NCI-H146 treated with DMSO at 0.1 percent for 48 hours (cell line): Measurements from ENCODE around the gene RAB37.

Experiments
- DNase-seq: peaks from one replicate; lab custom pipeline; 2025; ENCODE audit not compliant: unreplicated experiment; lab: John Stamatoyannopoulos, UW

The RAB37 gene

DNA sequence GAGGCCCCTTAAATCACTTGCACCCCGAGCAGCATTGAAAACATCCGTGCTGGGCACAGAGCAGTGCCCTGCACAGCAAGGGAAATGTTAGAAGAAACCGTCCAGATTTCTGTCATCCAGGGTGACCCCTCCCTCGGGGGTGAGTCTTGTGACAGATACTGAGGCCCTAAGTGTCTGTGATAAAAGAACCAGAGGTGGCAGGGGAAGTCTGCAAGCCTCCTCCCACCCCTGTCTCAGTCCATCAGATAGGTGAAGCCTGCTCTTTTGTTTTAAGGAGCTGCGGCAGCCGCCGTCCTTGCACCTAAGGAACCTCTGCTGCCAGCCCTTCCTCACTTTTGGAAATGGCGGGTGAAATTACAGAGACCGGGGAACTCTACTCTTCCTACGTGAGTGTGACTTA is 39.9 kb downstream of the RAB37 start:
- DNase-seq, result no peak

GRCh38 chr17:74777901-74778515 is 41.0 kb downstream of the RAB37 start:
- no peak for DNase-seq

DNA sequence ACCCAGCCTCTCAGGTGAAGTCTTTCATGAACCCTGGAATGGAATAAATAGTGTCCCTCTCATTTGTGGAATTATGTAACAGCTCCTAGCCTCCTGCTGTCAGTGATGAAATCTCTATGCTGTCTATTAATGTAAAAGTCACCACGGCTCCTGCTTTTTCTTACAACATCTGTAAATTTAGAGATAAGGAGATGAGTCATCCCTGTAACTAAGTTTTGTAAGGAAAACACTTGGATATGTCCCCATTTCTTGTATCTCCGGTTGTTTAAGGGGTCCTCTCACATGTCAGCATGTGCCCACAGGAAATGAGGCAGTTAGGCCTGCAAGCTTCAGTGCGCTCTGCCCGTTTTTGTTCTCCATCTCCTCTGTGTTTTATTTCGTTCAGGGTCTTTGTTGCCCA is 41.9 kb downstream of the RAB37 start:
- no peak for DNase-seq

DNA sequence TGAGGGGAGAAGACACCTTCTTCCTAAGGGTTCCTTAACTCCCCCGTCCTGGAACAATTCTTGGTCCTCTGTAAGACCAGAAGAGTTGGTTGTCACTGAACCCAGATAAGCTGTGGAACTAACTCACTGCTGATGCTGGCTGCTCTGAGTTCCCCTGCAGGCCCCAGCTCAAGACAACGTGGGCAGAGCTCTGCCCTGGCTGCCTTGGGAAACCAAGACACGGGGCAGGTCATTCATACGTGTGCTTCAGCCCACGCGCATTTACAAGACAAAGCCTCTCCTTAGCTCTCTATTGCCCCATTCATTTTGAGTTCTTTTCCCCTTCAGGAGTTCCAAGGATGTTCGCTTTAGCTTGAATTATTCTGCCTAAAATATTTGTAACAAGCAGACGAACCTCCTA is 42.4 kb downstream of the RAB37 start:
- DNase-seq, result no peak

- no peak for DNase-seq
Measured at GRCh38 chr17:74779948-74780400, 42.9 kb downstream of the RAB37 start.

DNA sequence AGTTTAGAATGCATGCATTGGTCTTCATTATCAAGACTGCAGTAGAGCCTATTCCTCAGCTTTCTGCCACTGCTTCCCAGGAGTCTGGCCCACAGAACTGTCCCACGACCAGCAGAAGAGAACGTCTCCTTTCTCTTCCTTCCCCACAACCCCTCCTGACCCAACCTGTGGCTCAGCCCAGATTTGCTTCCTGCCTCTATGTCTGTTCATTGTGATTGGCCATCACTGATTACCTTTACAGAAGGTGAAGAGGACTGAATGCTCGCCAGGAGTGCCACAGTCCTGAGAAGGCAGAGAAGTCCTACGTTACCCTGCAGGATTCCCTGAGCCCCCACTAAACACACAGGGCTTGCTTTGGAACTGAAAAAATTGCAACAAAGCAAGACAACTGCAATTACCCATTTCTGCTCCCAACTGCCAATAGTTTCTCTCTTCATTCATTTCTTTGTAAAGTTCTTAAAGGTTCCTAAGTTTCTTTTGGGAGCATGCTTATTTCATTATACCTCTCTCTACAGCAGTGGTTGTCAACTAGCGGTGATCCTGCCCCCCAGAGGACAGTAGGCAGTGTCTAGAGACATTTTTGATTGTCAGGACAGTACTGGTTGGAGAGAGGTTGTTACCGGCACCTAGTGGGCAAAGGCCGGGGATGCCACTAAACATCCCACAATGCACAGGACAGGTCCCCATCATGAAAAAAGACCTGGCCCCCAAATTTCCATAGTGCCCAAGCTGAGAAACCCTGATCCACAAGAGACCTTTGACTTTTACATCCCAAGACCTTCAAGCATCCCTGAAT is 43.6 kb downstream of the RAB37 start:
- DNase-seq, result no peak

DNA sequence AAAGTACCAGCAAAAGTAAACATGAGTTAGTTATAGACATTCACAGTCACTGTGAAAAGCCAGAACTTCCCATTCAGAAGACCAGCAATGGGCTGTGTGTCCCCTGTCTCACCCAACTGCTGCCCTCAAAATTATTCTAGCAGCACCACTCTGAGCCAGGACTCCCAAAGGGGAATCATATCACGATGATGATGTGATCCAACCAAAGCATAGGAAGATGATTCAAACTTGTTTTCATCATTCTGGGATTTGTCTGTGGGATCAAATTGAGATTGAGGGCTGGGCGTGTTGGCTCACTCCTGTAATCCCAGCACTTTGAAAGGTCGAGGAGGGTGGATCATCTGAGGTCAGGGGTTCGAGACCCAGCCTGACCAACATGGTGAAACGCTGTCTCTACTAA is 45.5 kb downstream of the RAB37 start:
- no peak for DNase-seq

- DNase-seq, result no peak
Measured at GRCh38 chr17:74784125-74784810, 47.2 kb downstream of the RAB37 start.

- no peak for DNase-seq
Measured at GRCh38 chr17:74785096-74785980, 48.3 kb downstream of the RAB37 start.

DNA sequence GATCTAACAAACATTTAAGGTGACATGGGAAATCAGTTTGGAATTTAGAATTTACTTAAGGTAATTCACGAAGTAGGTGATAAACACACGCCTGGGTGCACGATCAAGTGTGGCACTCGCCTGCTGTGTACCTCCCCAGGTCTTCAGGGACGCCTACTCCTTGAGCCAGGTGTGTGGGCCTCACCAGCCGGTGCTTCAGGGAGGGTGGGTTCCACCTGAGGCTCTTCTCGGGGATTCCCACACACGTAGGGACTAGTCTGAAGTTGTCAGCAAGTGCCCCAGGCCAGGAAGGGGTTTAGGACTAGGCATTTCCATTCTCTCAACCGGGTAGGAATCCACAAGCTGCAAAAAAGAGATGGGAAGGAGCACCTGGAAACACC is 48.9 kb downstream of the RAB37 start:
- no peak for DNase-seq

DNA sequence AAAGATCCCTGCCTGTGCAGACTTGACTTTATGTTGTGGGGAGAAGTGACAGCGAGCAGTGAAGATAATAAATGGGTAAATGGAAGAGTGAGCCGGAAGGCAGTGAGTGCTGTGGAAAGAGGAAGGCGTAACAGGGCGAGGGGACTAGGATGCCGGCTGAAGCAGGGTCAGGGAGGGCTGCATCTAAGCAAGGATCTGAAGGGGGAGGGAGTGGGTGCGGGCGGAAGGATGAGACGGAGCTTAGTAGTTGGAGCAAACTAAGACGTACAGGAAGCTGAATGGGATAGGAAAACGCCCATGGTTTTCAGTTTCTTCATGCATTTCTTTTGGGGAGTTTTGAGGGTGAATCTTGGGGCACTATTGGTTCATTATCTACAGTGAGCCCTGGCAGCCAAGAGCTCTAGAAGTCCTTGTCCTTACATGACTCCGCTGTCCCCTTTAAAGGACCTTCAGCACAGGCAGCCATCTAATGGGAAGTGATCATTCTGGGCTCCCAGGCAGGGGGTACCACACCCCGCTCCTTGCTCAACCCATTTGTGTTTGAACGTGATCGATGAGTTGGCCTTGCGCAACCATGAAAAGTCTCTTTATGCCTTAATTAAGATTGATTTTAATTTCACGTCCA is 49.5 kb downstream of the RAB37 start:
- DNase-seq, result no peak

DNA sequence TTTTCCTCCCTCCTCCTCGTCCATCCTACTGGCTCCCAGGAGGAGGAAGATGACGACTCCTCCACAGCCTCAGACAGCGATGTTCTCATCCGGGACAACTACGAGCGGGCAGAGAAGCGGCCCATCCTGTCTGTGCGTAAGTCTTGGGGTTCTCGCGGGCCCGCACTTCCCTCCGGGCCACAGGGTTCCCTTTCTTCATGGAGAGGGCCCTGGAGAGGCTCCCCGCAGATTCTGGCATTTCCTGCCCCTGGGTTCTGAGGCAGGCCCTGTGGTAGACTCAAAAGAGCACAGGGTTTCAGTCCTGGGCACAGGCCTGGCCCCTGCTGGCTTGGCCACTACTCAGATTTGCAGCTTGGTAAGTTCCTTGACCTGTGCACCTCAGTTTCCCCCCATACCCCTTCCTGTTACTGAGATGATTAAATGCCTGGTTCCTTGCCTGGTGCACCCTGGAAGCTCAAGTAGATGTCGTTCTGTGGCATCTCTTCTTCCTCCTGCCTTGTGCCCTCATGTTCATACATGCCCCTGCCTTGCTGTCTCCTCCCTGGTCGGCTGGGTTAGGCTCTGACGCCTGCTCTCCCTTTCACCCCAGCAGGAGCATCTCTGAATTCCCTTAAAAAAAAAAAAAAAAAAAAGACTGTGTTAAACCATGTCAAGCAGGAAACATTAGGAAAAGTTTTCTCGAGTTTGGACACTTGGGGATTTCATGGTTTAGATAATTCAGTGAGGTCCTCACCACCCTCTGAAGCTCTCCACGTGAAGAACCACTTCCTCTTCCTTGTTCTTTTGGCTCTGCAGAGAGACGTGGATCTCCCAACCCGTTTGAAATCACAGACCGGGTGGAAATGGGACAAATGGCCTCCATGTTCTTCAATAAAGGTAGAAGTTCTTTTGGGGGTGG is 53.4 kb downstream of the RAB37 start:
- DNase-seq, result no peak

- DNase-seq, result no peak
Measured at GRCh38 chr17:74792586-74793105, 55.6 kb downstream of the RAB37 start.

GRCh38 chr17:74795327-74796020 is 58.4 kb downstream of the RAB37 start:
- no peak for DNase-seq

DNA sequence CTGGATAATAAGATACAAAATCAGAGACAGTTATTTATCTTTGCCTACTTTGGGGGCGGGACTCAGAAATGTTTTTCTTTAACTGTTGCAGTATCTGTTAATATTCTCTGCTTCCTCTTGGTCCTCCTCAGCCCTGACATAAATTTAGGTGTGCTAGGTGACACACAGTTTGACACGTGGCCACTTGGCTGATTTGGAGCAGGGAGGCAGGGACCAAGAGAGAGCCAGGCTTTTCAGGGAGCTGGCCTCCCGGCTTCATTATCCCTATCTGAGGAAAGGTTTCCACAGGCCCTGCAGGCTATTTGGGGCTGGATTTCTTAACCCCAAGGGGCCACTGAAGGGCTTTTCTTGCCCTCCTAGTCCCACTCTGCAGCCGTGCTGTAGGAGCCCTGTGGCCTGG is 59.2 kb downstream of the RAB37 start:
- no peak for DNase-seq

DNA sequence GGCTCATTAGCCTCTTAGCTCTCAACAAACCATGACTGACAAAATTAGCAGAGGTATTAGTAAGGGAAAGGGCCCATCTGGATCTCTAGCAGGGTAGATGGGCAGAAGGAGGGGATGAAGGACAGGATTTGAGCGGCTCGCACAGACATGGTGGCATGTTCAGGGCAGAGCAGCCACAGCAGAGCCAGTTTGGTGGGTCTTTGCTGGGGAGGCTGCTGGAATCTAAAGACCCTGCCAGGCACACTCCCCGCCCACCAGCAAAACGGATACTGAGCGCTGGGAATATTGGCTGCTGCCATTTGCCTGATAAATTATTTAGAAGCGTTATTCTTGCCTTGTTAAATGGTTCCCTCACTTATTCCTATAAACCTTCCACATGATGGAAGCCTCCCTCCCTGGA is 59.8 kb downstream of the RAB37 start:
- DNase-seq, result no peak
